Calu3 (cell line): ENCODE measurements around the gene GNPTAB. TPM values are rescaled to one million over a fixed set of nuclear protein-coding genes. Genes with fewer than 3 reads are reported as not detected.

Source experiments
- BruUV-seq: library from RNA; stranded (reverse); fragments of 400-500 nt; replicated peaks from 2 replicates; lab custom pipeline; 2021; lab: Mats Ljungman, UMichigan
- CTCF ChIA-PET: fragments of 300-600 bp; sonication (Branson Sonifier 250); formaldehyde crosslinking; loops from one replicate; lab custom pipeline; 2022; ENCODE audit warnings: antibody characterized with exemption; lab: Charles Lee
- DNase-seq: peaks from one replicate; pipeline ENCODE4 v3.0.0; 2022
- H3K27ac Mint-ChIP-seq: one replicate; pipeline ENCODE4 v1.8.0; 2022; ENCODE audit warnings: mixed read lengths; ENCODE audit not compliant: unreplicated experiment
- H3K27me3 Mint-ChIP-seq: one replicate; pipeline ENCODE4 v1.8.0; 2022; ENCODE audit warnings: mixed read lengths; ENCODE audit not compliant: unreplicated experiment
- H3K36me3 Mint-ChIP-seq: one replicate; pipeline ENCODE4 v1.8.0; 2022; ENCODE audit warnings: mild to moderate bottlenecking, moderate library complexity, mixed read lengths; ENCODE audit not compliant: insufficient read depth, unreplicated experiment
- H3K4me1 Mint-ChIP-seq: one replicate; pipeline ENCODE4 v1.8.0; 2022; ENCODE audit warnings: mild to moderate bottlenecking, low read depth, mixed read lengths; ENCODE audit not compliant: unreplicated experiment
- H3K4me3 Mint-ChIP-seq: one replicate; pipeline ENCODE4 v1.8.0; 2022; ENCODE audit warnings: mild to moderate bottlenecking, low read depth, moderate library complexity, mixed read lengths; ENCODE audit not compliant: unreplicated experiment
- H3K9me3 Mint-ChIP-seq: one replicate; pipeline ENCODE4 v1.8.0; 2022; ENCODE audit warnings: low read depth, mixed read lengths; ENCODE audit not compliant: unreplicated experiment
- intact Hi-C: fragments of 100-400 bp; cut with micrococcal nuclease; formaldehyde crosslinking; loops from one replicate; pipeline ENCODE4 v1.10.0; 2022; ENCODE audit not compliant: unreplicated experiment
- total RNA-seq: library from RNA; stranded (reverse); gene quantifications from 2 replicates; pipeline ENCODE4 v1.2.3, GENCODE V29; 2022
- TF ChIP-seq, protein P1 (sequence below): fragments of 200-600 bp; IDR thresholded peaks from one replicate; pipeline ENCODE4 v1.8.0; 2022; ENCODE audit warnings: antibody characterized with exemption; ENCODE audit not compliant: unreplicated experiment

GNPTAB gene
- total RNA-seq, 1 experiment from 2014 or later = 36.0 TPM

DNA sequence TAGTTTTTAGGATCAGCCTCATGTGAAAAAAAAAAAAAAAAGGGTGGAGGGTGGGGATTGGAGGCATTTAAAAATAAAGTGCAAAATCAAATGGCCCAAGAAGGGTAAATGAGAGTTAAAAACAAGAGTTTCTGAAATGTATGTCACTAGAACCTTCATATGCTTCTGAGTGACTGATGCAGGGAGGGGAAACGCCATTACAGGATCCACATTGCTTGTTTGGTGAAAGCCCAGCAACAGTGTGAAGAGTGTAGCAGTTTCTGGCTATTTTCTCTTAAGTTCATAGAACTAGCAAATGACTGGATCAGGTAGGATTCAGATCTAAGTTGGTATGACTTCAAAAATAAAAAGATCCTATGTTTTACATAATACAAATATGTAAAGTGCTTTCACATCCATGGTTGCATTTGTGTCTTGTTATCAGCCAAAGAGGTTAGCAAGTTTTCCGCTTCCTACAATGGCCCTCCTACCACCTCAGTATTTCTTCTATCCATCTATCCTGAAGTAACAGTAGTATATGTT is 130.4 kb downstream of the GNPTAB start:
- no peak overlapping the region for H3K4me3 Mint-ChIP-seq
- no peak for DNase-seq
- intact Hi-C loops = no loop called here
- TF ChIP-seq, protein P1, sequence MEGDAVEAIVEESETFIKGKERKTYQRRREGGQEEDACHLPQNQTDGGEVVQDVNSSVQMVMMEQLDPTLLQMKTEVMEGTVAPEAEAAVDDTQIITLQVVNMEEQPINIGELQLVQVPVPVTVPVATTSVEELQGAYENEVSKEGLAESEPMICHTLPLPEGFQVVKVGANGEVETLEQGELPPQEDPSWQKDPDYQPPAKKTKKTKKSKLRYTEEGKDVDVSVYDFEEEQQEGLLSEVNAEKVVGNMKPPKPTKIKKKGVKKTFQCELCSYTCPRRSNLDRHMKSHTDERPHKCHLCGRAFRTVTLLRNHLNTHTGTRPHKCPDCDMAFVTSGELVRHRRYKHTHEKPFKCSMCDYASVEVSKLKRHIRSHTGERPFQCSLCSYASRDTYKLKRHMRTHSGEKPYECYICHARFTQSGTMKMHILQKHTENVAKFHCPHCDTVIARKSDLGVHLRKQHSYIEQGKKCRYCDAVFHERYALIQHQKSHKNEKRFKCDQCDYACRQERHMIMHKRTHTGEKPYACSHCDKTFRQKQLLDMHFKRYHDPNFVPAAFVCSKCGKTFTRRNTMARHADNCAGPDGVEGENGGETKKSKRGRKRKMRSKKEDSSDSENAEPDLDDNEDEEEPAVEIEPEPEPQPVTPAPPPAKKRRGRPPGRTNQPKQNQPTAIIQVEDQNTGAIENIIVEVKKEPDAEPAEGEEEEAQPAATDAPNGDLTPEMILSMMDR = no peak
- peaks cover 43% of the 10 kb centered on the region for H3K4me1 Mint-ChIP-seq
- peaks cover 30% of the 10 kb centered on the region for H3K36me3 Mint-ChIP-seq
- H3K9me3 Mint-ChIP-seq = no peaks in the 10 kb centered on the region
- no peaks in the 10 kb centered on the region for H3K27me3 Mint-ChIP-seq
- CTCF ChIA-PET = interaction anchor here (0.9 kb wide), 1 partner anchor 11 kb away, joined by 3 read pairs; no protein-coding TSS in a partner anchor
- TSS peak; percentile 10 for BruUV-seq
- H3K27ac Mint-ChIP-seq = no peak overlapping the region

DNA sequence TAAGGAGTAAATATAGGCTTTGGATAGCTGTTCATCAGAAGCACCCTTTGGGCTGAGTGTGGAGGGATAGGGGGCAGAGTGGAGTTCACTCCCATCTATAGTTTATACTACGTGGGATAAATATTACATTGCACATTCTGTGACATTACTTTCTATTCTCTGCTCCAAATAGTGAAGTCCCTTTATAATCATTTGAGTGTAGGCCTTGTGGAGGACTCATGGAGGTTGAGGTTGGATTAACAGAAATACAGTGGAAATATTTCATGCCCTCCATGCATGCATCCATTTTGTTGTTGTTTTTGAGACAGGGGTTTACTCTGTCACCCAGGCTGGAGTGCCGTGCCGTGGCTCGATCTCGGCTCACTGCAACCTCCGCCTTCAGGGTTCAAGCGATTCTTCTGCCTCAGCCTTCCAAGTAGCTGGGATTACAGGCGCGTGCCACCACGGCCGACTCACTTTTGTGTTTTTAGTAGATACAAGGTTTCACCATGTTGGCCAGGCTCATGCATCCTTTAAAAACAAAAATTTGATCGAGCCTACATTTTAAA is 131.9 kb downstream of the GNPTAB start:
- intact Hi-C loops = loop anchor here (1.0 to 5.0 kb wide), 2 partner anchors 82 to 129 kb away; no protein-coding TSS in a partner anchor
- CTCF ChIA-PET = interaction anchor here (1.0 kb wide), 1 partner anchor 60 kb away, joined by 9 read pairs; no protein-coding TSS in a partner anchor
- Mint-ChIP-seq H3K27ac (peak overlapping the region; percentile 78), H3K27me3 (no peaks in the 10 kb centered on the region), H3K36me3 (peaks cover 30% of the 10 kb centered on the region), H3K4me1 (peaks cover 46% of the 10 kb centered on the region), H3K4me3 (peak overlapping the region; percentile 92), H3K9me3 (no peaks in the 10 kb centered on the region)
- TF ChIP-seq, protein P1 = no peak
- no TSS peak for BruUV-seq
- DNase-seq = peak; percentile 12

DNA sequence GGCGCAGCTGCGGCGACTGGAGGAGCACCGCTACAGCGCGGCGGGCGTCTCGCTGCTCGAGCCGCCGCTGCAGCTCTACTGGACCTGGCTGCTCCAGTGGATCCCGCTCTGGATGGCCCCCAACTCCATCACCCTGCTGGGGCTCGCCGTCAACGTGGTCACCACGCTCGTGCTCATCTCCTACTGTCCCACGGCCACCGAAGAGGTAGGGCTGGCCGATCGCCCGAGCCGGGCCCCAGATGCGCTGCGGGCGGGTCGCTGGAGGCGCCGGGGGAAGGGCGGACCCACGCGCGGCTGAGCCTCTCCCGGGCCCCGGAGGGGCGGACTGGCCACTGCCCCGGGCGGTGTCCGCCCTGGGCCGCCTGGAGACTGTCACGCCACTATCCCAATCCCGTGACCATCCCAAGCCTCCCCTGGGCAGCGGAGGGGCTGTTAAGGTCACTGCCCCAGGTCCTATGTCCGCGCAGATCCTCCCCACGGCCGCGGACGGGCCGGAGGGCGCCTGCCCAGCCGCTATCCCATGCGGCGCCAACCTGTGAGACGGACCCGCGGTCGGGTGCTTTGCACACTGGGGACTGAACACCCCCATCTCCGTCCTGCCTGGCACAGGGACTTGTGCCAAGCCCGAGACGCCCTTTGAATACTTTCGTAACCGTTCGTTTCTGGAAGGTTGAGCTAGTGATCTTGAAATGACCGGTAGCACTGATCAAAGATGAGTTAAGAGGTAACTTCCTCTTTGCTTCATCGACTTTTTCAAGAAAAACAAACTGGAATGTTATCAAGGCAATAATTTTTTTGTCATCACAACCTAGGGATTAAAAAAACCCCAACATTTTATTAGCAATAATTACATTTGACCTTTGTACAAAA is 132.6 kb downstream of the GNPTAB start:
- BruUV-seq = no TSS peak
- H3K4me3 Mint-ChIP-seq = peak overlapping the region; percentile 92
- intact Hi-C loops = loop anchor here (1.0 to 5.0 kb wide), 2 partner anchors 81 to 128 kb away; no protein-coding TSS in a partner anchor
- peak; percentile 37 for DNase-seq
- H3K4me1 Mint-ChIP-seq = peaks cover 46% of the 10 kb centered on the region
- H3K27ac Mint-ChIP-seq = peak overlapping the region; percentile 78
- TF ChIP-seq, protein P1 = no peak
- CTCF ChIA-PET = interaction anchor here (1.0 kb wide), 1 partner anchor 61 kb away, joined by 9 read pairs; no protein-coding TSS in a partner anchor
- H3K27me3 Mint-ChIP-seq = no peaks in the 10 kb centered on the region
- H3K9me3 Mint-ChIP-seq = no peaks in the 10 kb centered on the region
- H3K36me3 Mint-ChIP-seq = peaks cover 30% of the 10 kb centered on the region

DNA sequence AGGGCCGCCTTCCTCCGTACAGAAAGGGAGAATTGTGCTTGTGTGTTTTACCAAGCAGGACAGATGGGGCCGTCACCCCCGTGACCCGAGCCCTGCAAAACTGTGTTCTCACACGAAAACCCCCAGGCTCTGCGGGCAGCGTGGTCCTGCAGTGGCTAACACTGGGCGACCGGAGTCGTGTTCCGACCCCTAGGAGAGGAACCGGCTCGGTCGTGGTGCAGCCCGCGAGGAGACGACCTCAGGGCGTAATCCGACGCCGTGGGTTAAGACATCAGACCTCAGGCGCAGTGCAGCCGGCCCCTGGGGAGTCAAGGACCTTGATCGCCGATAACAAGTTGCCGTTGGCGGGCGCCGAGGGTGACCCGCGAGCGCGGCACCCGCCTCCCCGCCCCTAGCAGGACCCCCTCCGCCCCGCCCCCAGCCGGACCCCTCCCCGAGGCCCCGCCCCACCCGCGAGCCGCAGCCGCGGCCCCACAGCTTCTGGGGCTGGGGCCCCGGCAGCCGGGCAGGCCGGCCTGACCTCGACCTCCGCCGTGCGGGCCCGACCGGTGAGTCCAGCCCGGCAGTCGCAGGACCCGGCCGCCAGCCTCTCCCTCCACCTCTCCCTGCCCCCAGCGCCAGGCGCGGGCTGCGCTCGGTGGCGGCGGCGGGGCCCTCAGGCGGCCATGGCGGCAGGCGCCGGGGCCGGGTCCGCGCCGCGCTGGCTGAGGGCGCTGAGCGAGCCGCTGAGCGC is 133.4 kb downstream of the GNPTAB start, which contains the start of gene CHPT1:
CHPT1 (plus strand) TSS at position 444 of the 733 bp plus-strand sequence; CDS start at position 666, 222 bp downstream.
- Mint-ChIP-seq H3K27me3 (no peaks in the 10 kb centered on the region), H3K36me3 (peaks cover 30% of the 10 kb centered on the region), H3K4me1 (peaks cover 46% of the 10 kb centered on the region), H3K27ac (peak within 1 kb of the TSS; percentile 78), H3K9me3 (no peaks in the 10 kb centered on the region), H3K4me3 (peak within 1 kb of the TSS; percentile 92)
- BruUV-seq = no TSS peak
- CTCF ChIA-PET = no interaction called here
- DNase-seq = peak; percentile 66
- intact Hi-C loops = loop anchor here (5.0 kb wide), 1 partner anchor 80 kb away; no protein-coding TSS in a partner anchor
- TF ChIP-seq, protein P1 = no peak
